SK-N-SH treated with all-trans-retinoic acid at 6 μM for 48 hours (cell line): Measurements from ENCODE around the gene DENND1A.
A peak's percentile ranks its signal among the peaks of the same experiment; 100 is the strongest.

Experiments used
- ATAC-seq: fragments of 200-7000 bp; cut with Tn5 transposase; 3 replicates; pipeline ENCODE4 v1.9.1; 2020; ENCODE audit warnings: mild to moderate bottlenecking, moderate library complexity
- ARNTL ChIP-seq: fragments of 450-650 bp; formaldehyde crosslinking; IDR thresholded peaks from 2 replicates; pipeline ENCODE4 v1.5.0; 2020; ENCODE audit warnings: low read depth, mild to moderate bottlenecking, moderate library complexity, borderline replicate concordance
- BACH2 ChIP-seq: fragments of 250-450 bp; sonication (Bioruptor Pico); IDR thresholded peaks from 2 replicates; pipeline ENCODE4 v1.9.0; 2021; ENCODE audit warnings: mild to moderate bottlenecking, borderline replicate concordance
- CREB5 ChIP-seq: fragments of 250-450 bp; sonication (Bioruptor Pico); IDR thresholded peaks from 2 replicates; pipeline ENCODE4 v1.5.1; 2020; ENCODE audit warnings: low read depth, mild to moderate bottlenecking, moderate library complexity
- CSDC2 ChIP-seq: fragments of 250-450 bp; sonication (Bioruptor Pico); IDR thresholded peaks from 2 replicates; pipeline ENCODE4 v1.5.0; 2020; ENCODE audit warnings: mild to moderate bottlenecking, moderate library complexity
- CSRNP3 ChIP-seq: fragments of 250-450 bp; sonication (Bioruptor Pico); IDR thresholded peaks from 2 replicates; pipeline ENCODE4 v1.5.1; 2021; ENCODE audit warnings: mild to moderate bottlenecking, moderate library complexity
- ESRRG ChIP-seq: fragments of 250-450 bp; sonication (Bioruptor Pico); IDR thresholded peaks from 2 replicates; pipeline ENCODE4 v1.6.1; 2021; ENCODE audit warnings: mild to moderate bottlenecking
- GLIS3 ChIP-seq: fragments of 250-450 bp; sonication (Bioruptor Pico); IDR thresholded peaks from 2 replicates; pipeline ENCODE4 v1.5.0; 2020; ENCODE audit warnings: mild to moderate bottlenecking, moderate library complexity
- ISL1 ChIP-seq: fragments of 250-450 bp; sonication (Bioruptor Pico); IDR thresholded peaks from 2 replicates; pipeline ENCODE4 v2.1.2; 2022; ENCODE audit warnings: mild to moderate bottlenecking, moderate library complexity
- OSR1 ChIP-seq: fragments of 250-450 bp; sonication (Bioruptor Pico); IDR thresholded peaks from 2 replicates; pipeline ENCODE4 v1.8.0; 2022; ENCODE audit warnings: moderate library complexity, mild to moderate bottlenecking, inconsistent platforms
- POU6F1 ChIP-seq: fragments of 250-450 bp; sonication (Bioruptor Pico); IDR thresholded peaks from 2 replicates; pipeline ENCODE4 v1.8.0; 2021; ENCODE audit warnings: low read depth, mild to moderate bottlenecking, moderate library complexity, borderline replicate concordance
- PPARA ChIP-seq: fragments of 250-450 bp; sonication (Bioruptor Pico); IDR thresholded peaks from 2 replicates; pipeline ENCODE4 v1.5.0; 2020; ENCODE audit warnings: mild to moderate bottlenecking, borderline replicate concordance
- RARB ChIP-seq: fragments of 250-450 bp; sonication (Bioruptor Pico); IDR thresholded peaks from 2 replicates; pipeline ENCODE4 v1.8.0; 2021; ENCODE audit warnings: mild to moderate bottlenecking, moderate library complexity
- TCF4 ChIP-seq: fragments of 250-450 bp; sonication (Bioruptor Pico); IDR thresholded peaks from 2 replicates; pipeline ENCODE4 v1.8.0; 2021; ENCODE audit warnings: mild to moderate bottlenecking, moderate library complexity, borderline replicate concordance
- TOX ChIP-seq: fragments of 250-450 bp; sonication (Bioruptor Pico); IDR thresholded peaks from 2 replicates; pipeline ENCODE4 v1.8.0; 2021; ENCODE audit warnings: mild to moderate bottlenecking, moderate library complexity, borderline replicate concordance
- TSHZ2 ChIP-seq: fragments of 250-450 bp; sonication (Bioruptor Pico); IDR thresholded peaks from 2 replicates; pipeline ENCODE4 v1.5.0; 2020; ENCODE audit warnings: mild to moderate bottlenecking, moderate library complexity
- ZFP3 ChIP-seq: fragments of 250-450 bp; sonication (Bioruptor Pico); IDR thresholded peaks from 2 replicates; pipeline ENCODE4 v1.5.0; 2020; ENCODE audit warnings: mild to moderate bottlenecking, moderate library complexity
- ZFP30 ChIP-seq: fragments of 450-650 bp; formaldehyde crosslinking; IDR thresholded peaks from 2 replicates; pipeline ENCODE4 v1.5.0; 2022; ENCODE audit warnings: mild to moderate bottlenecking, moderate library complexity
- ZNF565 ChIP-seq: fragments of 450-650 bp; formaldehyde crosslinking; conservative IDR thresholded peaks from 2 replicates; pipeline ENCODE4 v1.5.0; 2020; ENCODE audit warnings: low read depth, mild to moderate bottlenecking, moderate library complexity
- ZNF70 ChIP-seq: fragments of 450-650 bp; formaldehyde crosslinking; IDR thresholded peaks from 2 replicates; pipeline ENCODE4 v1.5.0; 2020; ENCODE audit warnings: mild to moderate bottlenecking, moderate library complexity
- ZNF8 ChIP-seq: fragments of 450-650 bp; formaldehyde crosslinking; IDR thresholded peaks from 2 replicates; pipeline ENCODE4 v1.5.0; 2020; ENCODE audit warnings: mild to moderate bottlenecking, moderate library complexity

The DENND1A gene

GRCh38 chr9:123643518-123643917 is 286.4 kb downstream of the DENND1A start:
- TF ChIP-seq CREB5 (CRISPR knock-in tag), result no peak
- TF ChIP-seq ZNF565, result no peak
- TF ChIP-seq PPARA (CRISPR knock-in tag), result no peak
- TF ChIP-seq TOX (CRISPR knock-in tag), result no peak
- no peak for TF ChIP-seq ARNTL
- no peak for ATAC-seq

- ATAC-seq, result peak; percentile 44; the same call in 1 of the 3 replicates
- no peak for TF ChIP-seq ZFP30 (CRISPR knock-in tag)
- TF ChIP-seq TCF4, result no peak
- no peak for TF ChIP-seq ZNF565
- TF ChIP-seq ISL1 (CRISPR knock-in tag), result no peak
- no peak for TF ChIP-seq ESRRG (CRISPR knock-in tag)
- TF ChIP-seq PPARA (CRISPR knock-in tag), result no peak
- TF ChIP-seq CSRNP3, result no peak
- TF ChIP-seq TSHZ2 (CRISPR knock-in tag), result 0 out of 2 replicates have a peak, but pooled peaks have one; percentile 33
- no peak for TF ChIP-seq ZNF8
Measured at GRCh38 chr9:123642291-123643278, 287.3 kb downstream of the DENND1A start.

- TF ChIP-seq POU6F1 (CRISPR knock-in tag) (no peak), PPARA (CRISPR knock-in tag) (no peak), ZNF70 (CRISPR knock-in tag) (no peak), ZFP3 (no peak), OSR1 (CRISPR knock-in tag) (no peak), ZFP30 (CRISPR knock-in tag) (no peak)
- ATAC-seq, result no peak
Measured at GRCh38 chr9:123640792-123641222, 289.1 kb downstream of the DENND1A start.

- ATAC-seq, result no peak
- TF ChIP-seq ISL1 (CRISPR knock-in tag), result no peak
- TF ChIP-seq RARB (CRISPR knock-in tag), result no peak
- no peak for TF ChIP-seq ZFP3
- no peak for TF ChIP-seq OSR1 (CRISPR knock-in tag)
- TF ChIP-seq TOX (CRISPR knock-in tag), result no peak
- no peak for TF ChIP-seq CSRNP3
- no peak for TF ChIP-seq BACH2
- TF ChIP-seq ZNF70 (CRISPR knock-in tag), result no peak
- no peak for TF ChIP-seq CREB5 (CRISPR knock-in tag)
- no peak for TF ChIP-seq POU6F1 (CRISPR knock-in tag)
- TF ChIP-seq CSDC2, result no peak
- TF ChIP-seq GLIS3 (CRISPR knock-in tag), result no peak
- TF ChIP-seq ESRRG (CRISPR knock-in tag), result no peak
- TF ChIP-seq PPARA (CRISPR knock-in tag), result no peak
Measured at GRCh38 chr9:123639743-123640142, 290.2 kb downstream of the DENND1A start.
